Astrocyte (in vitro differentiated cells and primary cell): ENCODE results near the gene ORC1. TPM values are rescaled to one million over a fixed set of nuclear protein-coding genes. Genes with fewer than 3 reads are reported as not detected.
"Not testable (repeated sequence)": the region's sequence is repeated elsewhere in the genome, so short reads cannot be mapped to it uniquely, and the experiment has no call there.

ENCODE experiments used
- DNase-seq: peaks from one replicate; pipeline ENCODE4 v3.0.0-alpha.2; 2010; ENCODE audit warnings: low read depth
- FAIRE-seq: peaks from 2 replicates; lab custom pipeline; 2011; peaks lifted over from hg19 to GRCh38; lab: Jason Lieb, UNC
- H2AFZ ChIP-seq: 2 replicates; pipeline ENCODE4 v1.6.0; 2012; ENCODE audit warnings: low read depth, low read length, inconsistent platforms
- H3K27ac ChIP-seq: 2 replicates; pipeline ENCODE4 v1.5.1; 2011; ENCODE audit warnings: low read depth, low read length, inconsistent platforms
- H3K27me3 ChIP-seq: 2 replicates; pipeline ENCODE4 v1.6.0; 2011; ENCODE audit warnings: low read length, inconsistent platforms; ENCODE audit not compliant: insufficient read depth
- H3K36me3 ChIP-seq: 2 replicates; pipeline ENCODE4 v1.5.1; 2011; ENCODE audit warnings: low read length, inconsistent platforms; ENCODE audit not compliant: insufficient read depth
- H3K4me1 ChIP-seq: 2 replicates; pipeline ENCODE4 v1.5.1; 2011; ENCODE audit warnings: low read length, inconsistent platforms; ENCODE audit not compliant: insufficient read depth
- H3K4me2 ChIP-seq: 2 replicates; pipeline ENCODE4 v1.6.0; 2012; ENCODE audit warnings: low read length, inconsistent platforms
- H3K4me3 ChIP-seq: 2 replicates; pipeline ENCODE4 v1.5.1; 2011; ENCODE audit warnings: low read depth, mild to moderate bottlenecking, low read length, inconsistent platforms; ENCODE audit not compliant: insufficient read depth
- H3K79me2 ChIP-seq: 2 replicates; pipeline ENCODE4 v1.6.0; 2012; ENCODE audit warnings: mild to moderate bottlenecking, low read length, inconsistent platforms; ENCODE audit not compliant: insufficient read depth
- H3K9ac ChIP-seq: 2 replicates; pipeline ENCODE4 v1.6.0; 2012; ENCODE audit warnings: mild to moderate bottlenecking, low read length, inconsistent platforms
- H3K9me3 ChIP-seq: 2 replicates; pipeline ENCODE4 v1.5.1; 2012; ENCODE audit warnings: low read depth, mild to moderate bottlenecking, low read length, inconsistent platforms; ENCODE audit not compliant: insufficient read depth
- H4K20me1 ChIP-seq: 2 replicates; pipeline ENCODE4 v1.6.0; 2012; ENCODE audit warnings: low read length, inconsistent platforms; ENCODE audit not compliant: insufficient read depth
- H3K27ac Mint-ChIP-seq: one replicate; pipeline ENCODE4 v1.8.0; 2021; ENCODE audit warnings: mild to moderate bottlenecking, mixed read lengths; ENCODE audit not compliant: unreplicated experiment
- H3K27me3 Mint-ChIP-seq: one replicate; pipeline ENCODE4 v1.8.0; 2021; ENCODE audit warnings: low read depth, mixed read lengths; ENCODE audit not compliant: unreplicated experiment
- H3K36me3 Mint-ChIP-seq: one replicate; pipeline ENCODE4 v1.8.0; 2021; ENCODE audit warnings: low read depth, mixed read lengths; ENCODE audit not compliant: unreplicated experiment
- H3K4me1 Mint-ChIP-seq: one replicate; pipeline ENCODE4 v1.8.0; 2021; ENCODE audit warnings: low read depth, mixed read lengths; ENCODE audit not compliant: unreplicated experiment
- H3K4me3 Mint-ChIP-seq: one replicate; pipeline ENCODE4 v1.8.0; 2021; ENCODE audit warnings: mild to moderate bottlenecking, moderate library complexity, mixed read lengths; ENCODE audit not compliant: unreplicated experiment
- H3K9me3 Mint-ChIP-seq: one replicate; pipeline ENCODE4 v1.8.0; 2021; ENCODE audit warnings: mild to moderate bottlenecking, mixed read lengths; ENCODE audit not compliant: unreplicated experiment
- EZH2 ChIP-seq: IDR thresholded peaks from 2 replicates; pipeline ENCODE4 v1.6.1; 2012; ENCODE audit warnings: mild to moderate bottlenecking, low read length, inconsistent platforms; ENCODE audit not compliant: insufficient read depth
- total RNA-seq: library from RNA; stranded (reverse); gene quantifications from 2 replicates; pipeline ENCODE4 v1.2.1, GENCODE V29; 2021
- TF ChIP-seq, protein P1 (sequence below): IDR thresholded peaks from 2 replicates; pipeline ENCODE4 v1.5.1; 2011; ENCODE audit warnings: low read depth, mild to moderate bottlenecking, inconsistent platforms, low read length, moderate library complexity; ENCODE audit not compliant: insufficient read depth

ORC1 gene
- total RNA-seq, 1 donor from 2014 or later, result 2.1 TPM

DNA sequence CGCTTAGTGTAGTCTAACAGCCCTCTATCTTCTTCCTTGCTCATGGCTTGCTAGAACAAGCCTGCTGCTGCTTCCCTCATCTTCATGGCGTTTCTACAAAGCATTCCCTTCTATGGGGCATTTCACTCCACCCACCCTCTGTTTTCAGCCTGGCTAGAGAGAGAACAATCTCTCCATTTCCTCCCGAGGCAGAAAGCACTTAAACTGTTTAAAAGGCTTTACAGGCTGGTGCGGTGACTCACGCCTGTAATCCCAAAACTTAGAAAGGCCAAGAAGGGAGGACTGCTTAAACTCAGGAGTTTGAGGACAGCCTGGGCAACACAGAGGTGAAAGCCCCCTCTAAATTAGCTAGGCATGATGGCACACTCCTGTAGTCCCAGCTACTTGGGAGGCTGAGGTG lies 17.8 kb downstream of the ORC1 start:
- no peak overlapping the region for H3K4me3 ChIP-seq
- H3K79me2 ChIP-seq, result no peaks in the 10 kb centered on the region
- H4K20me1 ChIP-seq, result no peaks in the 10 kb centered on the region
- H2AFZ ChIP-seq, result no peak overlapping the region
- Mint-ChIP-seq H3K9me3 (peaks cover 1% of the 10 kb centered on the region), H3K36me3 (no peaks in the 10 kb centered on the region), H3K4me3 (no peak overlapping the region), H3K4me1 (peaks cover 7% of the 10 kb centered on the region), H3K27ac (peak overlapping the region; percentile 21), H3K27me3 (no peaks in the 10 kb centered on the region)
- FAIRE-seq, result no peak
- TF ChIP-seq, protein P1, sequence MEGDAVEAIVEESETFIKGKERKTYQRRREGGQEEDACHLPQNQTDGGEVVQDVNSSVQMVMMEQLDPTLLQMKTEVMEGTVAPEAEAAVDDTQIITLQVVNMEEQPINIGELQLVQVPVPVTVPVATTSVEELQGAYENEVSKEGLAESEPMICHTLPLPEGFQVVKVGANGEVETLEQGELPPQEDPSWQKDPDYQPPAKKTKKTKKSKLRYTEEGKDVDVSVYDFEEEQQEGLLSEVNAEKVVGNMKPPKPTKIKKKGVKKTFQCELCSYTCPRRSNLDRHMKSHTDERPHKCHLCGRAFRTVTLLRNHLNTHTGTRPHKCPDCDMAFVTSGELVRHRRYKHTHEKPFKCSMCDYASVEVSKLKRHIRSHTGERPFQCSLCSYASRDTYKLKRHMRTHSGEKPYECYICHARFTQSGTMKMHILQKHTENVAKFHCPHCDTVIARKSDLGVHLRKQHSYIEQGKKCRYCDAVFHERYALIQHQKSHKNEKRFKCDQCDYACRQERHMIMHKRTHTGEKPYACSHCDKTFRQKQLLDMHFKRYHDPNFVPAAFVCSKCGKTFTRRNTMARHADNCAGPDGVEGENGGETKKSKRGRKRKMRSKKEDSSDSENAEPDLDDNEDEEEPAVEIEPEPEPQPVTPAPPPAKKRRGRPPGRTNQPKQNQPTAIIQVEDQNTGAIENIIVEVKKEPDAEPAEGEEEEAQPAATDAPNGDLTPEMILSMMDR, result no peak
- TF ChIP-seq EZH2, result no peak
- peaks cover 13% of the 10 kb centered on the region for H3K36me3 ChIP-seq
- no peaks in the 10 kb centered on the region for H3K9me3 ChIP-seq
- H3K4me2 ChIP-seq, result no peak overlapping the region
- H3K9ac ChIP-seq, result no peak overlapping the region
- no peak for DNase-seq
- no peaks in the 10 kb centered on the region for H3K4me1 ChIP-seq
- H3K27me3 ChIP-seq, result no peaks in the 10 kb centered on the region
- H3K27ac ChIP-seq, result no peak overlapping the region

DNA sequence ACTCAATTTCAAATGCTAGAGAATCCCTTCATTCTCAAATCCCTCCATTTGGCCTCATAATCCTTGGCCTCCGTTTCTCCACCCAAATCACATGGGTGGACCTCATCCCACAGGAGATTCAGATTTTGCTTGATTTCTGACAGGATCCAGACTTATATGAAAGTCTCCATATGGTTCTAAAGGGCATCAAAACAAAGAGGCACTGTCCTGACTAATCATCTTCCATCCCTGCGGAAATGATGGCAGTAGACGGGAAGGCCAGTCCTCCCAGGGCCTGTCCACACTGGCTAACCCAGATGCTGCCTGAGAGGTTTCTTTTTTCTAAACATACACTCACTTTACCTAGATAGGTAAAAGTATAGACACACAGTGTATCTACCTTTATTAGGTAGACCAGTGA lies 18.8 kb downstream of the ORC1 start:
- Histone ChIP-seq H3K4me3 (no peak overlapping the region), H3K4me2 (no peak overlapping the region), H3K79me2 (no peaks in the 10 kb centered on the region), H4K20me1 (no peaks in the 10 kb centered on the region), H3K27ac (no peak overlapping the region), H3K36me3 (peaks cover 16% of the 10 kb centered on the region), H3K9me3 (no peaks in the 10 kb centered on the region), H3K27me3 (no peaks in the 10 kb centered on the region), H3K4me1 (no peaks in the 10 kb centered on the region), H3K9ac (no peak overlapping the region), H2AFZ (no peak overlapping the region)
- Mint-ChIP-seq H3K27me3 (no peaks in the 10 kb centered on the region), H3K9me3 (no peaks in the 10 kb centered on the region), H3K36me3 (no peaks in the 10 kb centered on the region), H3K4me3 (no peak overlapping the region), H3K27ac (no peak overlapping the region), H3K4me1 (peaks cover 7% of the 10 kb centered on the region)
- FAIRE-seq, result no peak
- DNase-seq, result no peak
- TF ChIP-seq, protein P1, result no peak
- no peak for TF ChIP-seq EZH2

- not testable (repeated sequence) for H3K79me2 ChIP-seq, H3K27ac Mint-ChIP-seq, H4K20me1 ChIP-seq, H3K27me3 Mint-ChIP-seq, H3K4me3 ChIP-seq, H3K36me3 Mint-ChIP-seq, H3K9ac ChIP-seq, H3K4me2 ChIP-seq, H3K27me3 ChIP-seq, H2AFZ ChIP-seq, H3K27ac ChIP-seq, H3K4me3 Mint-ChIP-seq, DNase-seq, FAIRE-seq, H3K9me3 Mint-ChIP-seq, H3K36me3 ChIP-seq, H3K4me1 ChIP-seq, H3K4me1 Mint-ChIP-seq, H3K9me3 ChIP-seq
Measured at GRCh38 chr1:52369851-52370250, 34.4 kb downstream of the ORC1 start.
